GM12878 (cell line): ENCODE data around the gene KCNE4. TPM values are rescaled to one million over a fixed set of nuclear protein-coding genes. Genes with fewer than 3 reads are reported as not detected.

Experiments
- ATAC-seq: fragments of 200-7000 bp; cut with Tn5 transposase; 3 replicates; pipeline ENCODE4 v1.9.1; 2020; ENCODE audit warnings: mild to moderate bottlenecking, moderate library complexity
- BruUV-seq: library from RNA; stranded (reverse); fragments of 400-500 nt; replicated peaks from 2 replicates; lab custom pipeline; 2021; lab: Mats Ljungman, UMichigan
- CTCF ChIA-PET: fragments of 300-600 bp; sonication (Branson Sonifier 250); formaldehyde crosslinking; extraction: SDS; loops from one replicate; lab custom pipeline; 2021; ENCODE audit warnings: inconsistent platforms; lab: Yijun Ruan, JAX
- POLR2A ChIA-PET: fragments of 350-600 bp; formaldehyde crosslinking; extraction: SDS; loops from one replicate; lab custom pipeline; 2021; ENCODE audit warnings: inconsistent platforms; lab: Charles Lee
- RAD21 ChIA-PET: fragments of 300-600 bp; sonication (Branson Sonifier 250); formaldehyde crosslinking; loops from one replicate; lab custom pipeline; 2023; ENCODE audit warnings: antibody characterized with exemption; ENCODE audit not compliant: unreplicated experiment; lab: Charles Lee
- SMC1A ChIA-PET: fragments of 300-600 bp; sonication (Branson Sonifier 250); formaldehyde crosslinking; loops from one replicate; lab custom pipeline; 2023; ENCODE audit not compliant: unreplicated experiment, uncharacterized antibody; lab: Charles Lee
- DNase-seq: peaks from one replicate; pipeline ENCODE4 v3.0.0-alpha.2; 2011; ENCODE audit warnings: low read depth, low spot score
- FAIRE-seq: peaks from 3 replicates; lab custom pipeline; 2011; peaks lifted over from hg19 to GRCh38; lab: Jason Lieb, UNC
- H2AFZ ChIP-seq: 2 replicates; pipeline ENCODE4 v1.6.0; 2011; ENCODE audit warnings: low read depth, low read length, control low read depth; ENCODE audit not compliant: control insufficient read depth
- H3K27ac ChIP-seq: 2 replicates; pipeline ENCODE4 v1.5.1; 2011; ENCODE audit warnings: control low read depth; ENCODE audit not compliant: control insufficient read depth, insufficient read depth
- H3K27me3 ChIP-seq, 2 experiments: replicated peaks in 1 of 2; 2 replicates each; pipeline versions ENCODE4 v1.6.0 to v1.6.1; 2011; ENCODE audit warnings: low read length in 1 of 2; ENCODE audit not compliant: control insufficient read depth in 2 of 2, insufficient read depth in 2 of 2
- H3K36me3 ChIP-seq, 2 experiments: 2 replicates each; pipeline ENCODE4 v1.5.1; 2011; ENCODE audit warnings: low read length in 1 of 2; ENCODE audit not compliant: control insufficient read depth in 2 of 2, insufficient read depth in 2 of 2
- H3K4me1 ChIP-seq: 2 replicates; pipeline ENCODE4 v1.6.1; 2011; ENCODE audit warnings: mild to moderate bottlenecking, low read length, moderate library complexity, mixed read lengths; ENCODE audit not compliant: control insufficient read depth, insufficient read depth
- H3K4me2 ChIP-seq: 2 replicates; pipeline ENCODE4 v1.6.0; 2011; ENCODE audit warnings: control low read depth; ENCODE audit not compliant: control insufficient read depth, insufficient read depth
- H3K4me3 ChIP-seq: fragments of 200-600 bp; sonication (generic); 2 replicates; pipeline ENCODE4 v1.5.1; 2016
- H3K79me2 ChIP-seq: 2 replicates; pipeline ENCODE4 v1.6.0; 2011; ENCODE audit warnings: low read length; ENCODE audit not compliant: control insufficient read depth, insufficient read depth
- H3K9ac ChIP-seq: 2 replicates; pipeline ENCODE4 v1.8.0; 2011; ENCODE audit warnings: low read length, control low read depth, mixed read lengths; ENCODE audit not compliant: control insufficient read depth, insufficient read depth
- H3K9me3 ChIP-seq: replicated peaks from 3 replicates; pipeline ENCODE4 v1.5.1; 2011; ENCODE audit warnings: mild to moderate bottlenecking, low read length; ENCODE audit not compliant: control insufficient read depth, insufficient read depth
- H4K20me1 ChIP-seq: 2 replicates; pipeline ENCODE4 v1.6.0; 2011; ENCODE audit not compliant: control insufficient read depth, insufficient read depth
- ATF7 ChIP-seq: fragments of 450-650 bp; IDR thresholded peaks from 2 replicates; pipeline ENCODE4 v1.6.1; 2016; ENCODE audit warnings: low read depth, mild to moderate bottlenecking
- BMI1 ChIP-seq: fragments of 450-650 bp; IDR thresholded peaks from 2 replicates; pipeline ENCODE4 v1.6.1; 2016; ENCODE audit warnings: mild to moderate bottlenecking, moderate library complexity, borderline replicate concordance
- DPF2 ChIP-seq: fragments of 450-650 bp; IDR thresholded peaks from 2 replicates; pipeline ENCODE4 v1.6.1; 2017; ENCODE audit warnings: mild to moderate bottlenecking
- GABPA ChIP-seq: IDR thresholded peaks from 2 replicates; pipeline ENCODE4 v1.6.1; 2014; ENCODE audit warnings: antibody characterized with exemption, low read depth, mild to moderate bottlenecking, inconsistent platforms
- MEF2B ChIP-seq: fragments of 450-650 bp; IDR thresholded peaks from 2 replicates; pipeline ENCODE4 v1.6.1; 2018; ENCODE audit warnings: mild to moderate bottlenecking, moderate library complexity; ENCODE audit not compliant: partially characterized antibody, poor library complexity, severe bottlenecking
- POLR2AphosphoS5 ChIP-seq: IDR thresholded peaks from 2 replicates; pipeline ENCODE4 v1.6.1; 2011; ENCODE audit warnings: mild to moderate bottlenecking, low read length, inconsistent platforms
- RB1 ChIP-seq: fragments of 450-650 bp; formaldehyde crosslinking; IDR thresholded peaks from 2 replicates; pipeline ENCODE4 v1.6.1; 2017; ENCODE audit warnings: mild to moderate bottlenecking, borderline replicate concordance
- SMARCA5 ChIP-seq: fragments of 450-650 bp; IDR thresholded peaks from 2 replicates; pipeline ENCODE4 v1.6.1; 2017; ENCODE audit warnings: mild to moderate bottlenecking
- SPI1 ChIP-seq: IDR thresholded peaks from 2 replicates; pipeline ENCODE4 v1.6.1; 2011; ENCODE audit warnings: low read depth, mild to moderate bottlenecking, low read length, moderate library complexity, borderline replicate concordance; ENCODE audit not compliant: insufficient read depth
- SRF ChIP-seq, 2 experiments: IDR thresholded peaks; 2 replicates each; pipeline ENCODE4 v1.6.1; 2011; ENCODE audit warnings: low read depth in 2 of 2, low read length in 2 of 2, mild to moderate bottlenecking in 1 of 2, moderate library complexity in 1 of 2
- TARDBP ChIP-seq: IDR thresholded peaks from 2 replicates; pipeline ENCODE4 v1.6.1; 2016; ENCODE audit warnings: borderline replicate concordance
- WGBS: methylation state at CpG from one replicate; pipeline ENCODE4 v1.1.6; 2016; ENCODE audit warnings: low lambda C conversion rate; ENCODE audit not compliant: insufficient replicate concordance, insufficient coverage; ENCODE audit errors: missing lambda C conversion rate; 5-methylcytosine and 5-hydroxymethylcytosine counted together
- in situ Hi-C: fragments of 300-500 bp; cut with MboI; formaldehyde crosslinking; loops from 9 replicates; pipeline ENCODE4 v1.14.3; 2018; ENCODE audit warnings: mixed read lengths
- intact Hi-C: fragments of 100-400 bp; cut with micrococcal nuclease; formaldehyde crosslinking; loops from one replicate; pipeline ENCODE4 v1.14.2; 2022; ENCODE audit not compliant: unreplicated experiment
- polyA plus RNA-seq, 11 experiments: library from polyadenylated mRNA; depleted of rRNA in 4 of 11; unstranded in 6 of 11; stranded (reverse) in 5 of 11; fragments of >200 nt; fragmentation: Nextera tagmentation in 4 of 11; fragmentation: Illumina TruSeq in 1 of 11; extraction: Ambion mirVana in 4 of 11; extraction: Trizol in 1 of 11; gene quantifications; 1 replicate in 1 of 11; 2 replicates in 10 of 11; pipeline versions ENCODE4 v1.2.1 to v1.2.3, GENCODE V29; 2011 to 2016; ENCODE audit warnings: inconsistent platforms in 2 of 11, missing spikeins in 2 of 11, low read depth in 1 of 11
- total RNA-seq, 4 experiments: library from RNA; depleted of rRNA in 3 of 4; stranded (reverse); fragments of >200 nt in 3 of 4; fragmentation: Illumina TruSeq in 1 of 4; extraction: Trizol in 1 of 4; gene quantifications; 2 replicates each; pipeline versions ENCODE4 v1.2.1 to v1.2.3, GENCODE V29; 2013 to 2021
- TF ChIP-seq, protein P1 (sequence below): IDR thresholded peaks from 2 replicates; pipeline ENCODE4 v1.6.1; 2011; ENCODE audit warnings: low read depth, low read length, improper control_type of control experiment, borderline replicate concordance
- TF ChIP-seq, protein P2 (sequence below): fragments of 450-650 bp; formaldehyde crosslinking; IDR thresholded peaks from 2 replicates; pipeline ENCODE4 v1.4.0; 2020; ENCODE audit warnings: mild to moderate bottlenecking, moderate library complexity
- TF ChIP-seq, protein P3 (sequence below): fragments of 450-650 bp; IDR thresholded peaks from 2 replicates; pipeline ENCODE4 v1.6.1; 2014; ENCODE audit warnings: mild to moderate bottlenecking
- TF ChIP-seq, protein P4 (sequence below): fragments of 450-650 bp; IDR thresholded peaks from 2 replicates; pipeline ENCODE4 v1.6.1; 2017; ENCODE audit warnings: mild to moderate bottlenecking
- TF ChIP-seq, protein P5 (sequence below): IDR thresholded peaks from 2 replicates; pipeline ENCODE4 v1.6.1; 2011; ENCODE audit warnings: mild to moderate bottlenecking, low read depth, low read length, moderate library complexity; ENCODE audit not compliant: insufficient replicate concordance

Gene KCNE4
- total and polyA plus RNA-seq, 10 of the 15 experiments (the other 5 are each of a cell fraction or from before 2014, with no cell fraction given): 0.30 TPM; not detected in 9

DNA sequence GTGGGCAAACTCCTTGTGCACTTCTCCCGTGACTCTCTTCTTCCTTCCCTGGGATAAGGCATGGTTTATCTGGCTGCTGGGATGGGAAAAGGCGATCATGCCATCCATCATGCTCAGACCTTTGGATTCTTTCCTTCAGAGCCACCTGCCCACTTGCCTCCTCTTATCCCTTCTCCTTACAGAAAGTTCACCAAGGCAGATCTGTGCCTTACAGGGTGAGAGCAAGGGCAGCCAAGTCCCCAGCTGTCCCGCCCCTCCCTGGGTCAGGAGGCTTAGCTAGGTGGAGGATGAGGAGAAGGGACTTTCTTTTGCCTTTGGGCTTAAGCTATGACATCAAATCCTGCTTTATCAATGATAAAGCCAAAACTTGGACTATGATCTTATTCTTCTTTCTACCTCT, 47.6 kb downstream of the KCNE4 start:
- H3K27ac ChIP-seq: no peak overlapping the region
- H3K4me2 ChIP-seq: no peak overlapping the region
- no peak overlapping the region for H3K4me3 ChIP-seq
- POLR2A ChIA-PET: no interaction called here
- H3K27me3 ChIP-seq: no peaks in the 10 kb centered on the region; a peak in 1 of 4 replicates
- H3K79me2 ChIP-seq: no peaks in the 10 kb centered on the region
- SMC1A ChIA-PET: interaction anchor here (1.3 to 1.8 kb wide), 2 partner anchors 12 to 187 kb away, joined by 3 to 7 read pairs; no protein-coding TSS in a partner anchor
- no peak overlapping the region for H2AFZ ChIP-seq
- WGBS: 2% methylated on average over 3 of the region's 3 CpGs
- no peaks in the 10 kb centered on the region for H4K20me1 ChIP-seq
- BruUV-seq: no TSS peak
- H3K9me3 ChIP-seq: no peaks in the 10 kb centered on the region
- no peak overlapping the region for H3K9ac ChIP-seq
- intact Hi-C loops: no loop called here
- H3K36me3 ChIP-seq: no peaks in the 10 kb centered on the region
- FAIRE-seq (no peak), DNase-seq (no peak), ATAC-seq (no peak)
- RAD21 ChIA-PET: interaction anchor here (1.4 to 2.0 kb wide), 2 partner anchors 128 to 390 kb away, joined by 3 to 8 read pairs; no protein-coding TSS in a partner anchor
- CTCF ChIA-PET: interaction anchor here (1.5 to 3.1 kb wide), 3 partner anchors 127 to 129 kb away, joined by 4 to 14 read pairs (median 4); no protein-coding TSS in a partner anchor
- in situ Hi-C loops: no loop called here
- H3K4me1 ChIP-seq: peaks cover 5% of the 10 kb centered on the region; the same call in 1 of the 2 replicates
- no peak for TF ChIP-seq TARDBP
- TF ChIP-seq, protein P1, sequence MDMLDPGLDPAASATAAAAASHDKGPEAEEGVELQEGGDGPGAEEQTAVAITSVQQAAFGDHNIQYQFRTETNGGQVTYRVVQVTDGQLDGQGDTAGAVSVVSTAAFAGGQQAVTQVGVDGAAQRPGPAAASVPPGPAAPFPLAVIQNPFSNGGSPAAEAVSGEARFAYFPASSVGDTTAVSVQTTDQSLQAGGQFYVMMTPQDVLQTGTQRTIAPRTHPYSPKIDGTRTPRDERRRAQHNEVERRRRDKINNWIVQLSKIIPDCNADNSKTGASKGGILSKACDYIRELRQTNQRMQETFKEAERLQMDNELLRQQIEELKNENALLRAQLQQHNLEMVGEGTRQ: no peak
- TF ChIP-seq, protein P2, sequence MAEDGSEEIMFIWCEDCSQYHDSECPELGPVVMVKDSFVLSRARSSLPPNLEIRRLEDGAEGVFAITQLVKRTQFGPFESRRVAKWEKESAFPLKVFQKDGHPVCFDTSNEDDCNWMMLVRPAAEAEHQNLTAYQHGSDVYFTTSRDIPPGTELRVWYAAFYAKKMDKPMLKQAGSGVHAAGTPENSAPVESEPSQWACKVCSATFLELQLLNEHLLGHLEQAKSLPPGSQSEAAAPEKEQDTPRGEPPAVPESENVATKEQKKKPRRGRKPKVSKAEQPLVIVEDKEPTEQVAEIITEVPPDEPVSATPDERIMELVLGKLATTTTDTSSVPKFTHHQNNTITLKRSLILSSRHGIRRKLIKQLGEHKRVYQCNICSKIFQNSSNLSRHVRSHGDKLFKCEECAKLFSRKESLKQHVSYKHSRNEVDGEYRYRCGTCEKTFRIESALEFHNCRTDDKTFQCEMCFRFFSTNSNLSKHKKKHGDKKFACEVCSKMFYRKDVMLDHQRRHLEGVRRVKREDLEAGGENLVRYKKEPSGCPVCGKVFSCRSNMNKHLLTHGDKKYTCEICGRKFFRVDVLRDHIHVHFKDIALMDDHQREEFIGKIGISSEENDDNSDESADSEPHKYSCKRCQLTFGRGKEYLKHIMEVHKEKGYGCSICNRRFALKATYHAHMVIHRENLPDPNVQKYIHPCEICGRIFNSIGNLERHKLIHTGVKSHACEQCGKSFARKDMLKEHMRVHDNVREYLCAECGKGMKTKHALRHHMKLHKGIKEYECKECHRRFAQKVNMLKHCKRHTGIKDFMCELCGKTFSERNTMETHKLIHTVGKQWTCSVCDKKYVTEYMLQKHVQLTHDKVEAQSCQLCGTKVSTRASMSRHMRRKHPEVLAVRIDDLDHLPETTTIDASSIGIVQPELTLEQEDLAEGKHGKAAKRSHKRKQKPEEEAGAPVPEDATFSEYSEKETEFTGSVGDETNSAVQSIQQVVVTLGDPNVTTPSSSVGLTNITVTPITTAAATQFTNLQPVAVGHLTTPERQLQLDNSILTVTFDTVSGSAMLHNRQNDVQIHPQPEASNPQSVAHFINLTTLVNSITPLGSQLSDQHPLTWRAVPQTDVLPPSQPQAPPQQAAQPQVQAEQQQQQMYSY (CRISPR knock-in tag): no peak
- TF ChIP-seq MEF2B: no peak
- no peak for TF ChIP-seq POLR2AphosphoS5
- no peak for TF ChIP-seq DPF2
- no peak for TF ChIP-seq GABPA
- no peak for TF ChIP-seq SRF (IDR thresholded peaks at IDR 0.05; ENCODE audit: low read depth in 2 of 2, low read length in 2 of 2)
- no peak for TF ChIP-seq RB1
- TF ChIP-seq, protein P3, sequence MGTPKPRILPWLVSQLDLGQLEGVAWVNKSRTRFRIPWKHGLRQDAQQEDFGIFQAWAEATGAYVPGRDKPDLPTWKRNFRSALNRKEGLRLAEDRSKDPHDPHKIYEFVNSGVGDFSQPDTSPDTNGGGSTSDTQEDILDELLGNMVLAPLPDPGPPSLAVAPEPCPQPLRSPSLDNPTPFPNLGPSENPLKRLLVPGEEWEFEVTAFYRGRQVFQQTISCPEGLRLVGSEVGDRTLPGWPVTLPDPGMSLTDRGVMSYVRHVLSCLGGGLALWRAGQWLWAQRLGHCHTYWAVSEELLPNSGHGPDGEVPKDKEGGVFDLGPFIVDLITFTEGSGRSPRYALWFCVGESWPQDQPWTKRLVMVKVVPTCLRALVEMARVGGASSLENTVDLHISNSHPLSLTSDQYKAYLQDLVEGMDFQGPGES: no peak
- no peak for TF ChIP-seq ATF7
- TF ChIP-seq SMARCA5: no peak
- TF ChIP-seq, protein P4, sequence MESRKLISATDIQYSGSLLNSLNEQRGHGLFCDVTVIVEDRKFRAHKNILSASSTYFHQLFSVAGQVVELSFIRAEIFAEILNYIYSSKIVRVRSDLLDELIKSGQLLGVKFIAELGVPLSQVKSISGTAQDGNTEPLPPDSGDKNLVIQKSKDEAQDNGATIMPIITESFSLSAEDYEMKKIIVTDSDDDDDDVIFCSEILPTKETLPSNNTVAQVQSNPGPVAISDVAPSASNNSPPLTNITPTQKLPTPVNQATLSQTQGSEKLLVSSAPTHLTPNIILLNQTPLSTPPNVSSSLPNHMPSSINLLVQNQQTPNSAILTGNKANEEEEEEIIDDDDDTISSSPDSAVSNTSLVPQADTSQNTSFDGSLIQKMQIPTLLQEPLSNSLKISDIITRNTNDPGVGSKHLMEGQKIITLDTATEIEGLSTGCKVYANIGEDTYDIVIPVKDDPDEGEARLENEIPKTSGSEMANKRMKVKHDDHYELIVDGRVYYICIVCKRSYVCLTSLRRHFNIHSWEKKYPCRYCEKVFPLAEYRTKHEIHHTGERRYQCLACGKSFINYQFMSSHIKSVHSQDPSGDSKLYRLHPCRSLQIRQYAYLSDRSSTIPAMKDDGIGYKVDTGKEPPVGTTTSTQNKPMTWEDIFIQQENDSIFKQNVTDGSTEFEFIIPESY: no peak
- TF ChIP-seq SPI1: no peak
- TF ChIP-seq BMI1: no peak
- TF ChIP-seq, protein P5, sequence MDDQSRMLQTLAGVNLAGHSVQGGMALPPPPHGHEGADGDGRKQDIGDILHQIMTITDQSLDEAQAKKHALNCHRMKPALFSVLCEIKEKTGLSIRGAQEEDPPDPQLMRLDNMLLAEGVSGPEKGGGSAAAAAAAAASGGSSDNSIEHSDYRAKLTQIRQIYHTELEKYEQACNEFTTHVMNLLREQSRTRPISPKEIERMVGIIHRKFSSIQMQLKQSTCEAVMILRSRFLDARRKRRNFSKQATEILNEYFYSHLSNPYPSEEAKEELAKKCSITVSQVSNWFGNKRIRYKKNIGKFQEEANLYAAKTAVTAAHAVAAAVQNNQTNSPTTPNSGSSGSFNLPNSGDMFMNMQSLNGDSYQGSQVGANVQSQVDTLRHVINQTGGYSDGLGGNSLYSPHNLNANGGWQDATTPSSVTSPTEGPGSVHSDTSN: no peak
